ENCODE data around the gene CREB5.

- TF ChIP-seq POLR2AphosphoS5 (IDR thresholded peaks at IDR 0.05; ENCODE audit: low read depth, low read length) (no peak), FOXP2 (optimal IDR thresholded peaks at IDR 0.05; ENCODE audit: borderline replicate concordance, extremely low read depth, extremely low read length, insufficient read depth) (no peak)
These were observed 418.5 kb downstream of the CREB5 start for GRCh38 chr7:28830846-28831245.
